Tibial nerve (tissue), 4 donors: ENCODE results near the gene STAT2. TPM values are rescaled to one million over a fixed set of nuclear protein-coding genes. Genes with fewer than 3 reads are reported as not detected.
"Not testable (repeated sequence)": the region's sequence is repeated elsewhere in the genome, so short reads cannot be mapped to it uniquely, and the experiment has no call there.

Experiments used
- DNase-seq, 2 donors: peaks; one replicate each; pipeline ENCODE4 v3.0.0-alpha.2; 2019; ENCODE audit warnings: low spot score in 2 of 2
- H3K27ac ChIP-seq, 4 donors: fragments of 200-600 bp; sonication (generic) in 3 of 4; one replicate each; pipeline ENCODE4 v1.5.1; 2017 to 2019; ENCODE audit warnings: mild to moderate bottlenecking in 1 of 4
- H3K27me3 ChIP-seq, 2 donors: fragments of 200-600 bp; sonication (generic) in 1 of 2; one replicate each; pipeline versions ENCODE4 v1.5.1 to v1.6.0; 2017 to 2019
- H3K36me3 ChIP-seq, 3 donors: fragments of 200-600 bp; sonication (generic); one replicate each; pipeline ENCODE4 v1.5.1; 2018 to 2019
- H3K4me1 ChIP-seq, 4 donors: fragments of 200-600 bp; sonication (generic) in 3 of 4; one replicate each; pipeline ENCODE4 v1.5.1; 2017 to 2019
- H3K4me3 ChIP-seq, 4 donors: fragments of 200-600 bp; sonication (generic) in 3 of 4; one replicate each; pipeline ENCODE4 v1.5.1; 2017 to 2019; ENCODE audit warnings: mild to moderate bottlenecking in 1 of 4, moderate library complexity in 1 of 4
- H3K9me3 ChIP-seq, 4 donors: fragments of 200-600 bp; sonication (generic) in 3 of 4; one replicate each; pipeline ENCODE4 v1.5.1; 2017 to 2019
- CTCF ChIP-seq, 5 experiments: fragments of 200-600 bp in 3 of 5; fragments of 450-650 bp in 2 of 5; sonication (generic) in 3 of 5; IDR thresholded peaks; one replicate each; pipeline ENCODE4 v1.5.1; 2016 to 2019; ENCODE audit warnings: antibody characterized with exemption in 5 of 5, mild to moderate bottlenecking in 3 of 5, moderate library complexity in 2 of 5
- EP300 ChIP-seq, 2 donors: sonication (generic); formaldehyde crosslinking; IDR thresholded peaks; one replicate each; pipeline ENCODE4 v1.6.1; 2017; ENCODE audit warnings: antibody characterized with exemption in 2 of 2, mild to moderate bottlenecking in 1 of 2
- POLR2A ChIP-seq, 2 donors: fragments of 450-650 bp; IDR thresholded peaks; one replicate each; pipeline ENCODE4 v1.6.1; 2017; ENCODE audit warnings: antibody characterized with exemption in 2 of 2, mild to moderate bottlenecking in 2 of 2, moderate library complexity in 2 of 2
- WGBS, 2 donors: methylation state at CpG; one replicate each; pipeline ENCODE4 v1.1.5; 2018; 5-methylcytosine and 5-hydroxymethylcytosine counted together
- total RNA-seq, 4 donors: library from RNA; depleted of rRNA; stranded (reverse); fragments of >200 nt; gene quantifications; one replicate each; pipeline ENCODE4 v1.1.0, GENCODE V29; 2016

STAT2 gene
- total RNA-seq, 4 donors from 2014 or later, result 163 to 296 (median 239) TPM

- TF ChIP-seq EP300 (IDR thresholded peaks at IDR 0.05) (no peak), CTCF (IDR thresholded peaks at IDR 0.05) (no peak), POLR2A (IDR thresholded peaks at IDR 0.05) (no peak)
- no peaks in the 10 kb centered on the region for H3K4me1 ChIP-seq
- H3K9me3 ChIP-seq, result no peaks in the 10 kb centered on the region
- H3K36me3 ChIP-seq, result peaks cover 9 to 100% (median 35%) of the 10 kb centered on the region in 3 donors
- no peaks in the 10 kb centered on the region for H3K27me3 ChIP-seq
- WGBS, 2 donors, result 77 to 87% methylated on average over 2 of the region's 2 CpGs
- H3K4me3 ChIP-seq, result no peak overlapping the region
- no peak overlapping the region for H3K27ac ChIP-seq
- DNase-seq, result no peak
Observed at GRCh38 chr12:56351325-56351724, 8.6 kb downstream of the STAT2 start.

- DNase-seq, result no peak
- H3K4me1 ChIP-seq, result no peaks in the 10 kb centered on the region
- no peak overlapping the region for H3K27ac ChIP-seq
- H3K4me3 ChIP-seq, result no peak overlapping the region
- no peak for TF ChIP-seq POLR2A (IDR thresholded peaks at IDR 0.05)
- TF ChIP-seq CTCF (IDR thresholded peaks at IDR 0.05), result no peak
- TF ChIP-seq EP300 (IDR thresholded peaks at IDR 0.05), result no peak
- H3K36me3 ChIP-seq, result peaks cover 9 to 100% (median 32%) of the 10 kb centered on the region in 3 donors
- WGBS, 2 donors, result 90 to 91% methylated on average over 2 of the region's 2 CpGs
- no peaks in the 10 kb centered on the region for H3K27me3 ChIP-seq
- H3K9me3 ChIP-seq, result no peaks in the 10 kb centered on the region
Observed at GRCh38 chr12:56350662-56351061, 9.2 kb downstream of the STAT2 start.

- WGBS, 2 donors, result 89 to 92% methylated on average over 5 of the region's 5 CpGs
- Histone ChIP-seq H3K27ac (no peak overlapping the region), H3K27me3 (no peaks in the 10 kb centered on the region), H3K4me3 (no peak overlapping the region), H3K36me3 (peaks cover 2 to 98% (median 19%) of the 10 kb centered on the region in 3 donors), H3K4me1 (no peaks in the 10 kb centered on the region), H3K9me3 (no peaks in the 10 kb centered on the region)
- TF ChIP-seq POLR2A (IDR thresholded peaks at IDR 0.05) (no peak), CTCF (IDR thresholded peaks at IDR 0.05) (no peak), EP300 (IDR thresholded peaks at IDR 0.05) (no peak)
- no peak for DNase-seq
Observed at GRCh38 chr12:56348776-56349175, 11.1 kb downstream of the STAT2 start.

- not testable (repeated sequence) for DNase-seq, H3K27me3 ChIP-seq, H3K9me3 ChIP-seq, H3K4me1 ChIP-seq, H3K4me3 ChIP-seq, H3K27ac ChIP-seq
- H3K36me3 ChIP-seq, result peaks cover 2 to 98% (median 26%) of the 10 kb centered on the region in 3 donors
- 90 to 93% methylated on average over 9 of the region's 9 CpGs for WGBS, 2 donors
Observed at GRCh38 chr12:56347255-56347654, 12.7 kb downstream of the STAT2 start.

- DNase-seq, result no peak
- no peaks in the 10 kb centered on the region for H3K27me3 ChIP-seq
- no peaks in the 10 kb centered on the region for H3K9me3 ChIP-seq
- WGBS, 2 donors, result 79 to 82% methylated on average over 7 of the region's 7 CpGs
- no peak overlapping the region for H3K27ac ChIP-seq
- no peak overlapping the region for H3K4me3 ChIP-seq
- H3K4me1 ChIP-seq, result no peaks in the 10 kb centered on the region
- H3K36me3 ChIP-seq, result peaks cover 2 to 98% (median 23%) of the 10 kb centered on the region in 3 donors
- TF ChIP-seq CTCF (IDR thresholded peaks at IDR 0.05) (no peak), POLR2A (IDR thresholded peaks at IDR 0.05) (no peak), EP300 (IDR thresholded peaks at IDR 0.05) (no peak)
Observed at GRCh38 chr12:56346675-56347074, 13.2 kb downstream of the STAT2 start.

- 95% methylated on average over 2 of the region's 2 CpGs for WGBS, 2 donors
- DNase-seq, H3K27ac ChIP-seq, H3K4me1 ChIP-seq, H3K9me3 ChIP-seq, H3K27me3 ChIP-seq, H3K4me3 ChIP-seq: not testable (repeated sequence)
- peaks cover 0 to 66% (median 10%) of the 10 kb centered on the region in 3 donors for H3K36me3 ChIP-seq
Observed at GRCh38 chr12:56342290-56342689, 17.6 kb downstream of the STAT2 start.
